SK-N-MC (cell line): ENCODE measurements around the gene MBD3.

Experiments used
- EZH2 ChIP-seq: fragments of 200-600 bp; sonication (generic); IDR thresholded peaks from one replicate; pipeline ENCODE4 v1.6.1; 2017; ENCODE audit warnings: antibody characterized with exemption
- POLR2AphosphoS5 ChIP-seq: IDR thresholded peaks from 2 replicates; pipeline ENCODE4 v1.6.1; 2012; ENCODE audit warnings: mild to moderate bottlenecking, low read depth, low read length, borderline replicate concordance

DNA sequence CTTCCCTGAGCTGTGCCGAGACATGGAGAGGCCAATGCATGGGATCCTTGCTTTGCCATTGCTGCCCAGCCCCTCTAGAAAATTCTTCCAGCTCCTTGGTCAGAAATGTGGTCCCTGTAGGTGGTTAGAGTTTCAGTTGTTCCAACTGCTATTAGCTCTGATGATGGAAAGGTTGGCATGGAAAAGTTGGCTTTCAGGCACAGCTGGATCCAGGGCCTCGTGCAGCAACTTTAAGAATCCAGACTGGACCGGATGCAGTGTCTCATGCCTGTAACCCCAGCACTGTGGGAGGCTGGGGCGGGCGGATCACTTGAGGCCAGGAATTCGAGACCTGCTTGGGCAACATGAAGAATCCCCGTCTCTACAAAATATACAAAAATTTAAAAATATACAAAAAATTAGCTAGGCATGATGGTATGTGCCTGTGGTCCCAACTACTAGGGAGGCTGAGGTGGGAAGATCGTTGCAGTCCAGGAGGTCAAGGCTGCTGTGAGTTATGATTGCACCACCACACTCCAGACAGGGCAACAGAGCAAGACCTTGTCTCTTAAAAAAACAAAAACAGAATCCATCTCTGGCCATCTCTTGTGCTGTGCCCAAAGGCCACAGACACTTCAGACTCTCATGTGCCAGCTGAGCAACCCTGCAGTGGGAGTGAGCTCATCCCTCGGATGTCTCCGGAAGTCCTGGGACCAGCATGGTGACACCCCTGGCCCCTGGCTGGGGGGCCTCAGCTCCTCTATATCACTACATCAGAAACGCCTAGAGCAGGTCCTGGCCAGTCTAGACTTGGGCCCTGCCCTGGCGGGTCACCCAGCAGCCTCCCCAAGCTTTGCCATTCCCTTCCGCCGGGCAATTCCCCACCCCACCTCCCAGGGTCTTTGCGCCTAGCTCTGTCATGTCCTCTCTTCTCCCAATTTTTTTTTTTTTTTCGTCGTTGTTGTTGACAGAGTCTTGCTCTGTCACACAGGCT, 41.3 kb downstream of the MBD3 start:
- no peak for TF ChIP-seq EZH2
- no peak for TF ChIP-seq POLR2AphosphoS5
